T-helper 2 cell treated with Interferon-gamma antibody and Interleukin-4, amounts not matched to agents 5 μg/mL and 100 μg/mL, for 36 hours (primary cell): ENCODE measurements around the gene DNPH1.

Source experiments
- DNase-seq: peaks from one replicate; pipeline ENCODE4 v3.0.0; 2021; ENCODE audit warnings: low spot score
- H3K27ac Mint-ChIP-seq: one replicate; pipeline ENCODE4 v1.8.0; 2021; ENCODE audit warnings: mild to moderate bottlenecking, mixed read lengths
- H3K27me3 Mint-ChIP-seq: one replicate; pipeline ENCODE4 v1.8.0; 2021; ENCODE audit warnings: low read depth, mixed read lengths
- H3K36me3 Mint-ChIP-seq: one replicate; pipeline ENCODE4 v1.8.0; 2021; ENCODE audit warnings: low read depth, mixed read lengths
- H3K4me1 Mint-ChIP-seq: one replicate; pipeline ENCODE4 v1.8.0; 2021; ENCODE audit warnings: low read depth, mixed read lengths
- H3K4me3 Mint-ChIP-seq: one replicate; pipeline ENCODE4 v1.8.0; 2022; ENCODE audit warnings: mild to moderate bottlenecking, moderate library complexity, mixed read lengths
- H3K9me3 Mint-ChIP-seq: one replicate; pipeline ENCODE4 v1.8.0; 2021; ENCODE audit warnings: mixed read lengths

The DNPH1 gene

DNA sequence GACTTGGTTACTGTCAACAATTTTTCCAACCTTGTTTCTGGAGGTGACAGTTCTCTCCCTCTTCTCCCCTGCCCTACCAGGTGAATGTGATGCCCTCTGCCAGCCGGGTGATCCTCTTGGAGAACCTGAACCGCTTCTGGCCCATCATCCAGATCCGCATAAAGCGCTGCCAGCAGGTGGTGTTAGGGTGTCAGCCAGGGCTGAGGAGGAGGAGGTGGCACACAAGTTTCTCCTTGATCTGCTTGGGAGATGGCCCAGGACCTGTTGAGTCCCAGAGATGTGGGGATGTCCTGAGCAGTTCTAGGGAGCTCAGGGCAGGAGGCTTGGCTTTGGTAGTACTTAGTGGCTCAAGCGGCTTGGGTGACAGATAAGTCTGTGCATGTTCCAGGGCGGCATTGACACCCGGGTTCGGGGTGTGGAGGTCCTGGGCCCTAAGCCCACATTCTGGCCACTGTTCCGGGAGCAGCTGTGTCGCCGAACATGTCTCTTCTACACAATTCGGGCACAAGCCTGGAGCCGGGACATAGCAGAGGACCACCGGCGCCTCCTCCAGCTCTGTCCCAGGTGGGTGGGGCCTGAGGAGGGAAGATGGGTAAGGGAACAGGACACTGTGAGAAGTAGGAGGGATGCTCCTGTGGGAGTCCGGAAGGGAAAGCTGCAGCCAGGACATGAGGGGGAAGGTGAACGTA lies 26.1 kb downstream of the DNPH1 start:
- H3K4me1 Mint-ChIP-seq = no peaks in the 10 kb centered on the region
- H3K27me3 Mint-ChIP-seq = no peaks in the 10 kb centered on the region
- peak overlapping the region; percentile 14 for H3K27ac Mint-ChIP-seq
- DNase-seq = no peak
- H3K4me3 Mint-ChIP-seq = no peak overlapping the region
- H3K9me3 Mint-ChIP-seq = no peaks in the 10 kb centered on the region
- peaks cover 22% of the 10 kb centered on the region for H3K36me3 Mint-ChIP-seq

DNA sequence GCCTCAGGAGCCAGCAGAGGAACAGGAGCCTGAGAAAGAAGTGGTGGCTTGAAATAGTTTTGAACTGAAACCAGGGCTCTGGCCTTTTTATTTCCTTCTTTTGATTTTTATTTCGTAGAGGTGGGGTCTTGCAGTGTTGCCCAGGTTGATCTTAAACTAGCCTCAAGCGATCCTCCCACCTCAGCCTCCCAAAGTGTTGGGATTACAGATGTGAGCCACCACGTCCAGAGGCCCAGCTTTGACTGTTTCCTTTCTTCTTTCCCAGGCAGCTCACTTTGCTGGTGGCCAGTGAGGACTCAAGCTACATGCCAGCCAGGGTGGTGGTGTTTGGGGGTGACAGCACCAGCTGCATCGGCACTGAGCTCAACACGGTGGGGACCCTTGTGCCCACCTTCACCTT lies 26.8 kb downstream of the DNPH1 start:
- Mint-ChIP-seq H3K4me3 (no peak overlapping the region), H3K4me1 (no peaks in the 10 kb centered on the region), H3K36me3 (peaks cover 22% of the 10 kb centered on the region), H3K9me3 (no peaks in the 10 kb centered on the region), H3K27me3 (no peaks in the 10 kb centered on the region), H3K27ac (no peak overlapping the region)
- DNase-seq = no peak

GRCh38 chr6:43200541-43200940 lies 28.7 kb downstream of the DNPH1 start:
- no peak for DNase-seq
- Mint-ChIP-seq H3K36me3 (peaks cover 20% of the 10 kb centered on the region), H3K4me1 (no peaks in the 10 kb centered on the region), H3K4me3 (no peak overlapping the region), H3K27me3 (no peaks in the 10 kb centered on the region), H3K27ac (no peak overlapping the region), H3K9me3 (no peaks in the 10 kb centered on the region)

DNA sequence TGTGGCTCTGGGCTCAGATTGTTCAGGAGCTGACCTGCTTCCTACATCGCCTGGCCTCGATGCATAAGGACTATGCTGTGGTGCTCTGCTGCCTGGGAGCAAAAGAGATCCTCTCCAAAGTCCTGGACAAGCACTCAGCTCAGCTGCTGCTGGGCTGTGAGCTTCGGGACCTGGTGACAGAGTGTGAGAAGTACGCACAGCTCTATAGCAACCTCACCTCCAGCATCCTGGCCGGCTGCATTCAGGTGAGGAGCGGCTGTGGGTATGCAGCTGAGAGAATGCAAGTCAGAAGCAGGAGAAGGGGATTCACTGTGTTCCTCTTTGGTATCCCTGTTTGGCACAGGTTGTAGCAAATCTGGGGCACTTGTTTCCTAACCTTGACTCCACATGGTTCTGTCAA lies 29.4 kb downstream of the DNPH1 start:
- Mint-ChIP-seq H3K9me3 (no peaks in the 10 kb centered on the region), H3K4me3 (no peak overlapping the region), H3K4me1 (no peaks in the 10 kb centered on the region), H3K27ac (no peak overlapping the region), H3K36me3 (peaks cover 20% of the 10 kb centered on the region), H3K27me3 (no peaks in the 10 kb centered on the region)
- no peak for DNase-seq

- Mint-ChIP-seq H3K27ac (no peak overlapping the region), H3K4me1 (no peaks in the 10 kb centered on the region), H3K4me3 (no peak overlapping the region), H3K36me3 (peaks cover 16% of the 10 kb centered on the region), H3K27me3 (no peaks in the 10 kb centered on the region), H3K9me3 (no peaks in the 10 kb centered on the region)
- DNase-seq = no peak
These were observed 32.9 kb downstream of the DNPH1 start for GRCh38 chr6:43196337-43196736.

DNA sequence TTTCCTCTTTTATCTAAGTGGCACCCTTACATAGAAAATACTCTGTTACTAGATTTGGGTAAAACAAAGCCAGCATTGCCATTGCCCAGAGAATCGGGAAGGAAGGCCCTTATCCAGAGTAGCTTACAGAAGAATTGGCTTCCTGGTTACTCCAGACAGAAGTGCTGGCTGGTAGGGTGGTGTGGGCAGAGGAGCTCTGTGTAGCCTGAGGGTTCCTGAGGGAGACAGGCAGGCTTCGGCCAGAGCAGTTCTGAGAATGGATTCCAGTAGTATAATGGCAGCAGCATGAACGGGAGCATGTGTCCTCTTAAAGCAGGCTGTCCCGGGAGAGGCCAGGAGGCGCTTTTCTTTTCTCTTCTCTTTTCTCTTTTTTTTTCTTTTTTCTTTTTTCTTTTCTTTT lies 35.4 kb downstream of the DNPH1 start:
- Mint-ChIP-seq H3K27ac (no peak overlapping the region), H3K36me3 (peaks cover 10% of the 10 kb centered on the region), H3K9me3 (no peaks in the 10 kb centered on the region), H3K27me3 (no peaks in the 10 kb centered on the region), H3K4me1 (peaks cover 2% of the 10 kb centered on the region), H3K4me3 (no peak overlapping the region)
- no peak for DNase-seq

- Mint-ChIP-seq H3K27ac (no peak overlapping the region), H3K4me1 (peaks cover 2% of the 10 kb centered on the region), H3K9me3 (no peaks in the 10 kb centered on the region), H3K36me3 (peaks cover 10% of the 10 kb centered on the region), H3K4me3 (no peak overlapping the region), H3K27me3 (no peaks in the 10 kb centered on the region)
- no peak for DNase-seq
These were observed 36.4 kb downstream of the DNPH1 start for GRCh38 chr6:43192911-43193310.

GRCh38 chr6:43189776-43190304 lies 39.4 kb downstream of the DNPH1 start:
- Mint-ChIP-seq H3K9me3 (no peaks in the 10 kb centered on the region), H3K4me1 (peaks cover 13% of the 10 kb centered on the region), H3K27ac (no peak overlapping the region), H3K27me3 (no peaks in the 10 kb centered on the region), H3K4me3 (no peak overlapping the region), H3K36me3 (peaks cover 13% of the 10 kb centered on the region)
- DNase-seq = no peak

DNA sequence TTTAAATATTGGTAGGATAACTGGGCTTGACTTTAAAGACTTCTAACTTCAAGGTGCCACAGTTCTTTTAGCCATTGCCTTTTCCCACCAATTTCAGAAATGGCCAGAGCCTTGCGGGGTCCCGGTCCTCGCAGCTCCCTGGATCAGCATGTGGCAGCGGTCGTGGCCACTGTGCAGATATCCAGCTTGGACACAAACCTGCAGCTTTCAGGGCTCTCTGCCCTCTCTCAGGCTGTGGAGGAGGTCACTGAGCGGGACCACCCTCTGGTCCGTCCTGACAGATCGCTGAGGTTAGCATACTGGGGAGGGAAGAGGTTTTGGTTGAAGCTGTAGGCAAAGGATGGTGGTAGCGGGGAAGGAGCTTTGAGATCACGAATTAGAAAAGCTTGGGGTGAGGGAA lies 40.9 kb downstream of the DNPH1 start:
- Mint-ChIP-seq H3K36me3 (peaks cover 18% of the 10 kb centered on the region), H3K27ac (no peak overlapping the region), H3K4me1 (peaks cover 24% of the 10 kb centered on the region), H3K4me3 (no peak overlapping the region), H3K27me3 (no peaks in the 10 kb centered on the region), H3K9me3 (no peaks in the 10 kb centered on the region)
- no peak for DNase-seq

GRCh38 chr6:43187821-43188220 lies 41.5 kb downstream of the DNPH1 start:
- peaks cover 30% of the 10 kb centered on the region for H3K4me1 Mint-ChIP-seq
- peaks cover 18% of the 10 kb centered on the region for H3K36me3 Mint-ChIP-seq
- no peak overlapping the region for H3K4me3 Mint-ChIP-seq
- no peak for DNase-seq
- no peaks in the 10 kb centered on the region for H3K9me3 Mint-ChIP-seq
- no peak overlapping the region for H3K27ac Mint-ChIP-seq
- no peaks in the 10 kb centered on the region for H3K27me3 Mint-ChIP-seq

GRCh38 chr6:43186706-43187105 lies 42.6 kb downstream of the DNPH1 start:
- no peaks in the 10 kb centered on the region for H3K9me3 Mint-ChIP-seq
- DNase-seq = no peak
- peaks cover 23% of the 10 kb centered on the region for H3K36me3 Mint-ChIP-seq
- peaks cover 34% of the 10 kb centered on the region for H3K4me1 Mint-ChIP-seq
- H3K4me3 Mint-ChIP-seq = no peak overlapping the region
- H3K27ac Mint-ChIP-seq = peak overlapping the region; percentile 19
- no peaks in the 10 kb centered on the region for H3K27me3 Mint-ChIP-seq

- no peaks in the 10 kb centered on the region for H3K27me3 Mint-ChIP-seq
- H3K9me3 Mint-ChIP-seq = no peaks in the 10 kb centered on the region
- H3K4me1 Mint-ChIP-seq = peaks cover 40% of the 10 kb centered on the region
- no peak for DNase-seq
- H3K36me3 Mint-ChIP-seq = peaks cover 26% of the 10 kb centered on the region
- peak overlapping the region; percentile 19 for H3K27ac Mint-ChIP-seq
- H3K4me3 Mint-ChIP-seq = no peak overlapping the region
These were observed 43.3 kb downstream of the DNPH1 start for GRCh38 chr6:43186019-43186418.

- Mint-ChIP-seq H3K36me3 (peaks cover 26% of the 10 kb centered on the region), H3K27ac (peak overlapping the region; percentile 72), H3K4me1 (peaks cover 38% of the 10 kb centered on the region), H3K4me3 (peak overlapping the region; percentile 25), H3K9me3 (no peaks in the 10 kb centered on the region), H3K27me3 (no peaks in the 10 kb centered on the region)
- no peak for DNase-seq
These were observed 43.8 kb downstream of the DNPH1 start for GRCh38 chr6:43185391-43185985.

GRCh38 chr6:43184268-43184985 lies 44.9 kb downstream of the DNPH1 start:
- no peaks in the 10 kb centered on the region for H3K27me3 Mint-ChIP-seq
- DNase-seq = no peak
- H3K4me3 Mint-ChIP-seq = peak overlapping the region; percentile 45
- no peak overlapping the region for H3K27ac Mint-ChIP-seq
- no peaks in the 10 kb centered on the region for H3K9me3 Mint-ChIP-seq
- H3K36me3 Mint-ChIP-seq = peaks cover 24% of the 10 kb centered on the region
- H3K4me1 Mint-ChIP-seq = peaks cover 38% of the 10 kb centered on the region
